Measurements from ENCODE around the gene CFHR5. TPM values are rescaled to one million over a fixed set of nuclear protein-coding genes. Genes with fewer than 3 reads are reported as not detected.
"Not testable (repeated sequence)": the region's sequence is repeated elsewhere in the genome, so short reads cannot be mapped to it uniquely, and the experiment has no call there.

The CFHR5 gene
- total and polyA plus RNA-seq, 2 of the 4 experiments (the other 2 are of a cell fraction): not detected

- Histone ChIP-seq H2AK5ac (ENCODE audit: low read depth, low read length) (no peak overlapping the region), H3K14ac (replicated peaks; ENCODE audit: low read depth, low read length) (no peak overlapping the region), H4K8ac (ENCODE audit: low read depth in 2 of 2, low read length in 2 of 2) (no peak overlapping the region), H3K56ac (ENCODE audit: extremely low read depth, insufficient read depth, low read length) (no peak overlapping the region), H3K9me1 (ENCODE audit: insufficient read depth, low read length) (no peaks in the 10 kb centered on the region), H4K5ac (ENCODE audit: low read depth, low read length) (no peak overlapping the region), H3K4me2 (ENCODE audit: low read depth, low read length) (no peak overlapping the region), H3K4me3 (ENCODE audit: insufficient read depth, low read depth, low read length) (no peak overlapping the region), H3K9ac (ENCODE audit: low read depth, low read length) (no peak overlapping the region), H3K79me1 (ENCODE audit: low read depth in 1 of 2, low read length in 2 of 2) (no peaks in the 10 kb centered on the region), H2AFZ (replicated peaks; ENCODE audit: low read length, poor library complexity) (no peak overlapping the region), H2BK20ac (ENCODE audit: low read depth, low read length) (no peak overlapping the region), H3K23ac (ENCODE audit: low read depth, low read length) (no peak overlapping the region), H3K4ac (ENCODE audit: low read depth, low read length) (no peak overlapping the region), H4K91ac (ENCODE audit: insufficient read depth, low read depth, low read length) (no peak overlapping the region), H3K36me3 (ENCODE audit: control insufficient read depth, insufficient read depth, low read length) (no peaks in the 10 kb centered on the region), H2AK9ac (replicated peaks; ENCODE audit: low read depth, low read length, poor library complexity) (no peak overlapping the region), H2BK15ac (ENCODE audit: low read depth, low read length) (no peak overlapping the region), H3K18ac (ENCODE audit: low read depth, low read length) (no peak overlapping the region), H3K4me1 (ENCODE audit: control insufficient read depth, insufficient read depth, low read length) (no peaks in the 10 kb centered on the region), H3K27me3 (ENCODE audit: control insufficient read depth, insufficient read depth, low read length) (no peaks in the 10 kb centered on the region), H2BK5ac (ENCODE audit: low read depth, low read length, poor library complexity, severe bottlenecking) (no peak overlapping the region), H2BK120ac (ENCODE audit: low read depth, low read length) (no peak overlapping the region), H3K9me3 (ENCODE audit: control insufficient read depth, insufficient read depth, low read length) (no peaks in the 10 kb centered on the region), H4K20me1 (ENCODE audit: insufficient read depth, low read length) (no peaks in the 10 kb centered on the region), H3K27ac (ENCODE audit: insufficient read depth, low read length) (no peak overlapping the region)
- ATAC-seq (ENCODE audit: low read depth) (no peak), DNase-seq (no peak)
- intact Hi-C loops (cut with micrococcal nuclease) (no loop called here), dilution Hi-C loops (cut with HindIII; ENCODE audit: low sequenced_read_pairs, unreplicated experiment) (no loop called here), in situ Hi-C loops (cut with MboI; ENCODE audit: low sequenced_read_pairs) (no loop called here)
- TF ChIP-seq USF2 (IDR thresholded peaks at IDR 0.05; ENCODE audit: low read depth, low read length): no peak
- TF ChIP-seq POLR2A (IDR thresholded peaks at IDR 0.05; ENCODE audit: low read depth, low read length): no peak
- no TSS peak for BruUV-seq (replicated peaks)
- no CpG with 5 or more reads among the region's 1 CpG for WGBS, 2 experiments (ENCODE audit: extremely low coverage in 2 of 2, insufficient read length in 1 of 2)
- CTCF ChIA-PET: interaction anchor here (0.6 kb wide), 1 partner anchor 116 kb away, joined by 3 read pairs; no protein-coding TSS in a partner anchor
- POLR2A ChIA-PET (ENCODE audit: unreplicated experiment): no interaction called here
Observed at GRCh38 chr1:196980859-196981258, 3.5 kb downstream of the CFHR5 start.

DNA sequence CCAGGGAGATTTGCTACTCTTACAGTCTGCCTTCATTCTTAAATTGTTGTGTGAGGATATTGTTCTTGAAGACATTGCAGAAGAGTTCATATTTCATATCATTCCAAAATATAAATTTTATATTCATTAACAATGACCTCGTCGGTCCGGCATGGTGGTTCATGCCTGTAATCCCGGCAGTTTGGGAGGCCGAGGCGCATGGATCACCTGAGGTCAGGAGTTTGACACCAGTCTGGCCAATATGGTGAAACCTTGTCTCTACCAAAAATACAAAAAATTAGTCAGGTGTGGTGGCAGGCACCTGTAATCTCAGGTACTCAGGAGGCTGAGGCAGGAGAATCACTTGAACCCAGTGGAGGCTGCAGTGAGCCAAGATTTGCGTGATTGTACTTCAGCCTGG, 4.9 kb downstream of the CFHR5 start:
- H4K8ac ChIP-seq (ENCODE audit: low read depth in 2 of 2, low read length in 2 of 2); H2AK5ac ChIP-seq (ENCODE audit: low read depth, low read length); H3K9ac ChIP-seq (ENCODE audit: low read depth, low read length); H4K5ac ChIP-seq (ENCODE audit: low read depth, low read length); in situ Hi-C loops (cut with MboI; ENCODE audit: low sequenced_read_pairs); H3K4me3 ChIP-seq (ENCODE audit: insufficient read depth, low read depth, low read length); H2AK9ac ChIP-seq (replicated peaks; ENCODE audit: low read depth, low read length, poor library complexity); dilution Hi-C loops (cut with HindIII; ENCODE audit: low sequenced_read_pairs, unreplicated experiment); H3K4me2 ChIP-seq (ENCODE audit: low read depth, low read length); H3K36me3 ChIP-seq (ENCODE audit: control insufficient read depth, insufficient read depth, low read length); H3K27ac ChIP-seq (ENCODE audit: insufficient read depth, low read length); H3K27me3 ChIP-seq (ENCODE audit: control insufficient read depth, insufficient read depth, low read length); H3K18ac ChIP-seq (ENCODE audit: low read depth, low read length); H4K91ac ChIP-seq (ENCODE audit: insufficient read depth, low read depth, low read length); H2AFZ ChIP-seq (replicated peaks; ENCODE audit: low read length, poor library complexity); H2BK20ac ChIP-seq (ENCODE audit: low read depth, low read length); intact Hi-C loops (cut with micrococcal nuclease); H3K56ac ChIP-seq (ENCODE audit: extremely low read depth, insufficient read depth, low read length); H4K20me1 ChIP-seq (ENCODE audit: insufficient read depth, low read length); H3K14ac ChIP-seq (replicated peaks; ENCODE audit: low read depth, low read length); H3K9me1 ChIP-seq (ENCODE audit: insufficient read depth, low read length); H3K23ac ChIP-seq (ENCODE audit: low read depth, low read length); H3K4ac ChIP-seq (ENCODE audit: low read depth, low read length); BruUV-seq (replicated peaks); POLR2A ChIA-PET (ENCODE audit: unreplicated experiment); H3K9me3 ChIP-seq (ENCODE audit: control insufficient read depth, insufficient read depth, low read length); H2BK5ac ChIP-seq (ENCODE audit: low read depth, low read length, poor library complexity, severe bottlenecking); H3K4me1 ChIP-seq (ENCODE audit: control insufficient read depth, insufficient read depth, low read length); H2BK120ac ChIP-seq (ENCODE audit: low read depth, low read length); DNase-seq; ATAC-seq (ENCODE audit: low read depth); H2BK15ac ChIP-seq (ENCODE audit: low read depth, low read length); H3K79me1 ChIP-seq (ENCODE audit: low read depth in 1 of 2, low read length in 2 of 2): not testable (repeated sequence)
- WGBS, 2 experiments (ENCODE audit: extremely low coverage in 2 of 2, insufficient read length in 1 of 2): no CpG with 5 or more reads among the region's 7 CpGs
- CTCF ChIA-PET: interaction anchor here (1.2 kb wide), 1 partner anchor 11 kb away, joined by 7 read pairs; no protein-coding TSS in a partner anchor
